Measurements from ENCODE around the gene DMRTC2.
A peak's percentile ranks its signal among the peaks of the same experiment; 100 is the strongest.

DMRTC2 gene

GRCh38 chr19:41802770-41803169 is 42.1 kb upstream of the DMRTC2 start:
- TF ChIP-seq CTCF (IDR thresholded peaks at IDR 0.05; ENCODE audit: control extremely low read depth, extremely low read depth, low read depth, missing control alignments), result no peak
- no peak for DNase-seq (ENCODE audit: extremely low spot score)
- ChIA-PET CTCF (interaction anchor here (1.0 to 2.2 kb wide), 5 partner anchors 8 to 24 kb away, joined by 3 to 11 read pairs (median 6); no protein-coding TSS in a partner anchor), POLR2A (no interaction called here)

DNA sequence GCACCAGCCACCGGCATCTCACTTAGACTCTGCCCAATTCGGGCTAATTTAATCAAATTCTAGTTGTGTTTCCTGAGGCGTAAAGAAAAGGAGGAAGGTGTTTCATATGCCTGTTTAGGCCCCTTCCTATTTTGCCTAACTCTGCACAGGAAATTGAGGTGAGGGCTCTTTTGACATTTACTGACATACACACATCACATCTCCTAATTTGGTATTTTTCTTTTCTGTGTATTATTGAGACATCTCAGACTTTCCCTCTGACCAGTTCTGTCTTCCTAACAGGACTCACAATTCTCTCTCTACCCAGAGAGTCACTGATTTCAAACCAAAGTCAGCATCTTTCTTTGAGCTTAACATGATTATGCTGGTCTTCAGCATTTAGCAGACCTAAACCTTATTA is 40.5 kb upstream of the DMRTC2 start:
- CTCF ChIA-PET, result interaction anchor here (0.5 to 1.8 kb wide), 2 partner anchors 10 to 29 kb away, joined by 3 to 9 read pairs; no protein-coding TSS in a partner anchor
- DNase-seq (ENCODE audit: extremely low spot score), result no peak
- no peak for TF ChIP-seq CTCF (IDR thresholded peaks at IDR 0.05; ENCODE audit: control extremely low read depth, extremely low read depth, low read depth, missing control alignments)
- POLR2A ChIA-PET, result no interaction called here

- TF ChIP-seq CTCF (IDR thresholded peaks at IDR 0.05; ENCODE audit: control extremely low read depth, extremely low read depth, low read depth, missing control alignments), result no peak
- no peak for DNase-seq (ENCODE audit: extremely low spot score)
- POLR2A ChIA-PET, result no interaction called here
- CTCF ChIA-PET, result interaction anchor here (0.9 to 1.0 kb wide), 2 partner anchors 12 to 13 kb away, joined by 7 to 8 read pairs; no protein-coding TSS in a partner anchor
Observed at GRCh38 chr19:41807176-41807575, 37.7 kb upstream of the DMRTC2 start.

DNA sequence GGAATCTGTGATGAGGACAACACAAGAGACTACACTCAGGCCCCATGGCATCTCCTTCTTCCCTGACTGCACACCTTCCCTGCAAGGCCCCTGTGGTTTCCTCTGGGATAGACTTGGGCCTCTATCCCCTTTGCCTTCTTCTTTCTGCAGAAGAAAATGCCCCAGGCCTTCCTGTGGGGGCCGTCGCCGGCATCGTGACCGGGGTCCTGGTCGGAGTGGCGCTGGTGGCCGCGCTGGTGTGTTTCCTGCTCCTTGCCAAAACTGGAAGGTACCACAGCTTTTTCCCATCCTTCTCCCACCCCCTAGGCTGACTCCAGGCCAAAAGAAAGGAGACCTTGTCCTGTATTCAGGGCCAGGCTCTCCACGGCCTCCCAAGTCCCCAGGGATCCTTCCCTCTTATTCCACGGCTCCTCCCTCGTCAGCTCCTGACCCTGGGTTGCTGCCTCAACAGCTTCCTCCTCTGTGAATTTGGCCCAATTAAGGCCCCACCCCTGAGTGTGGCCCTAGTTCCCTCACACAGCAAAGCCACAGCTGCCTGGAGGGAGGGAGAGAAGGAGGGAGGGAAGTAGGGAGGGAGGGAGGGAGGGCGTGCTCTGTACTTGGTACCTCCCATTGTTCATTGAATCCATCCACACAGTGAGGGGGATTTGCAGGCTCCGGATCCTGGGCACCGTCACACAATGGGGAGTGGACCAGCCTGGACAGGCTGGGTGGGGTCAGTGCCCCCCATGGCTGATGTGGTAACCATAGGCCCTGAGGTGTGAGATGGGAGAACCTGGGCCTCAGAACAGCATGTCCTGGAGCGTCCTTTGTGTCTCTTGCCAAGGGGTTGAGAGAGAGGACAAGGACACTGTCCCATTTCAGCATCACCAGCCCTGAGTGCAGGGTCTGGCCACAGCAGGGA is 35.9 kb upstream of the DMRTC2 start:
- no peak for TF ChIP-seq CTCF (IDR thresholded peaks at IDR 0.05; ENCODE audit: control extremely low read depth, extremely low read depth, low read depth, missing control alignments)
- CTCF ChIA-PET, result no interaction called here
- DNase-seq (ENCODE audit: extremely low spot score), result no peak
- POLR2A ChIA-PET, result no interaction called here

DNA sequence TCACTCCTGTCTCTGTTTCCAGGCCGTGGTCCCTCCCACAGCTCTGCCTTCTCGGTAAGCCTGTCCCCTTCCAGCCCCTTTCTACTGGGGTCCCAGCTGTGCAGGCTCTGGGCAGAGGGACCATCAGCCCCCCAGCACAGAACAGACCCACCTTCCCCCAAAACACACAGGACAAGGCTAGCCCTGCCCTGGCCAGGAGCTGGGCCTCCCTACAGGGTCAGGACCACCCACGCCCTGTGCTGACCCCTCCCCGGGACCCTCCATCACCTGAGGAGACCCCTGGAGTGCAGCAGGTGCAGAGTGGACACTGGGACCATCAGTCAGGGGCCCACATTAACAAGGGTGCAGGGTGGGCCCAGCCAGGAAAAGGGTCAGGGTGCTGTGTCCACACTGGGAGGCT is 34.5 kb upstream of the DMRTC2 start:
- no peak for TF ChIP-seq CTCF (IDR thresholded peaks at IDR 0.05; ENCODE audit: control extremely low read depth, extremely low read depth, low read depth, missing control alignments)
- CTCF ChIA-PET, result interaction anchor here (1.2 to 5.0 kb wide), 4 partner anchors 10 to 225 kb away, joined by 4 to 44 read pairs (median 6); partner anchors contain the start of gene CEACAM3
- POLR2A ChIA-PET, result no interaction called here
- no peak for DNase-seq (ENCODE audit: extremely low spot score)

DNA sequence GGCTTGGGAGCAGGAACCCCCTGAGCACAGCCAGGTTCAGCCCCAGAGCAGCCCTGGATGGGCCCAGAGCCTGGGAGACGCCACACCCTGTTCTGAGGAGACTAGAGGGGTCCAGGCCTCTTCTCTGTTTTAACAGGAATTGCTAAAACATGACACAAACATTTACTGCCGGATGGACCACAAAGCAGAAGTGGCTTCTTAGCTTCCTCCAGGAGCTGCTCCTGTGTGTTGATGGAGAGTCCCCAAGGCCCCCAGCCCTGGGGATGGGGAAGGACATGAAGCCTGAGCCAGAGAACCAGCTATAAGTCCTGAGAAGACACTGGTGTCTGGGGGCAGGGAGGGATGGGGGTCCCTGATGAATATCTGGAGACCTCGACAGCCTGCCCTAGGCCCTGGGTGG is 33.8 kb upstream of the DMRTC2 start:
- ChIA-PET POLR2A (no interaction called here), CTCF (interaction anchor here (0.6 to 5.0 kb wide), 5 partner anchors 9 to 224 kb away, joined by 3 to 44 read pairs (median 5); partner anchors contain the start of gene CEACAM3)
- DNase-seq (ENCODE audit: extremely low spot score), result peak; percentile 25
- TF ChIP-seq CTCF (IDR thresholded peaks at IDR 0.05; ENCODE audit: control extremely low read depth, extremely low read depth, low read depth, missing control alignments), result no peak

Data from GM10248 (cell line).